ENCODE measurements around the gene RDH8.

RDH8 gene

DNA sequence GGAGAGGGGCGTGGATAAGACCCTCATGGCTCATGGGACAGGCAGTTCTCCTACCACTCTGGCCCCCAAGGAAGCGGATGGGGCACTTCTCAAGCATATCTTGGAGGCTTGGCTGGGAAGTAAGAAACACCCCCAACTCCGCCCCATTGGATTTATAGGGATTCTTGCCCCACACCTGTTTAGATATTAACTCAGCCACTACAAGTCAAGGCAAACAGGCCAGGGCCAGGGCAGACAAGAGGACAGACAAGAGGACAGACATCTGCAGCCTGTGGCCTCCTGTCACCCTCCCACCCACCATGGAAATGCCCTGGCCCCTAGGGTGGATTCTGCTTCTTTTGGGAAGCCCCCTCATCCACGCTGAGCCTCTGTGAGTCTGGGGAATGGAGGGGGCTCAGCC lies 24.1 kb downstream of the RDH8 start:
- DNase-seq (ENCODE audit: low read depth): no peak

DNA sequence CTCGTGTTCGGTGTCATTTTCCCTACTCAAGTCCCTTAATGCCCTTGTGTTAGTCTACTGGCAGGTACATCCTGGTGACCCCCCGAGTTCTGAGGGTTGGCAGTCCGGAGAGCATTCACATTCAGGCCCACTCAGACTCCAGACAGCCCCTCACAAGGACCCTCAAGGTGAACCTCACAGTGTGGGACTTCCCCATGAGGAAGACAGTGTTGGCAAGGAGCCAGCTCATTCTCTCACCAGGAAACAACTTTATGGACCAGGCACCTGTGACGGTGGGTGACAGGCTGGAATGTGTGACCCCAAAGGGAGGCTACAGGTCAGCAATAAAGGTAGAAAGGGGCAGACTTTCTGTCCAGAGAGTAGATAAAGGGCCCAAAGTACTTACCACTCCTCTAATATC lies 24.5 kb downstream of the RDH8 start:
- no peak for DNase-seq (ENCODE audit: low read depth)

DNA sequence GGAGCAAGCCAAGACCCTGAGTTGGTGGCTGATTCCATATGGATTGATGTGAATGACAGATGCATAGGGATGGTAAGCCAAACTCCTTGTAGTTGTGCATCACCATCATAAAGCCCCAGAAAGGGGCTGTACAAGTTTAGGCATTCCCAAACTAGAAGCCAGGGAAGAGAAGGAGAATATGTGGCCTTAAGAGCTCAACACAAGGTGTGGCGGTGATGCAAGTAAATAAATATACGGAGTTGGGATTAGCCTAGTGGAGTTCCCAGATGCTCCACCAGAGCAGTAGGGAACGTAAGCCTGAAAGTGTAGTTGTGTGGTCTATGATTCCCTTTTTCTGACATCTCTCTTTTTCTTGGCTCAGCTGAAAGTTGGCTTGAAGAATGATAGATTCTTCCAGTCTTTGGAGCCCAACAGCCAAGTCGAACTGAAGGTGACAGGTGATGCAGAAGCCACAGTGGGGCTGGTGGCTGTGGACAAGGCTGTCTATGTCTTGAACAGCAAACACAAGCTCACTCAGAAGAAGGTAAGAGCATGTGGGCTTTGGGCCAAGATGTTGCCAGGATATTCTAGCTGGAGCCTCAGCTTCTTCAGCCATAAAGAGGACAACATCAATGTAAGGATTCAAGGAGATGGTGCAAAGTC lies 30.1 kb downstream of the RDH8 start:
- DNase-seq (ENCODE audit: low read depth): peak; percentile 32

DNA sequence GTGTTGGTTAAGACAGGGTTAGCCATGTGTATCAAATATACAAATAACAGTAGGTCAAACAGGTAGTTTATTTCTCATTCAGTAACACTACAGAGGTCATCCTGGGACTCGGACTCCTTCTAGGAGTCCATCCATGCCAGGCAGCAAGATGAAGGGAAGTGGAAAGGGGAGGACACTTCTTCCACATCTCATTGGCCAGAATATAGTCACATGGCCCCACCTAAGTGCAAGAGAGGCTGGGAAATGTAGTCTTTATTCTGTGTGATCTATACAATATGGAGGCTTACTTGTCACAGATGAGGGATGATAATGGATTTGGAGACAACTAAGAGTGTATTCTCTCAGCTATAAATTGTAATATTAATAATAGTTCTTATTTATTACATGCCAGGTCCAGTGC lies 31.1 kb downstream of the RDH8 start:
- no peak for DNase-seq (ENCODE audit: low read depth)

DNA sequence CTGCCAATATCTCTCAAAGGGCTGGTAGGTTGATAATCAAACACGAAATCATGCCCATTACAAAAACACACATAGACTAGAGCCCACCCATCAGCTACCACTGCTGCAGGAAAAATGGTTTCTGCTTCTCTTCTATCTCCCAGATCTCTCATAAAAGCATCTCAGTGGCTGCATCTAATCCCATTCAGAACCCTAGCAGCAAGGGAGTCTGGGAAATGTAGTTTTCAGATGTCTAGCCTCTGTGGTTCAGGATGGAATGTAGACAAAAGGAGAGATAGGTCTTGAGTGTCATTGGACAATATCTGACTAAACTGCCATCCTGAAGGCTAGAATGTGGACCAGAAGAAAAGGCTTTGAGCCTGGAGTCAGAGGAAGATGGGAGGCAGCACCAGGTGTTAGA lies 32.1 kb downstream of the RDH8 start:
- DNase-seq (ENCODE audit: low read depth): no peak

DNA sequence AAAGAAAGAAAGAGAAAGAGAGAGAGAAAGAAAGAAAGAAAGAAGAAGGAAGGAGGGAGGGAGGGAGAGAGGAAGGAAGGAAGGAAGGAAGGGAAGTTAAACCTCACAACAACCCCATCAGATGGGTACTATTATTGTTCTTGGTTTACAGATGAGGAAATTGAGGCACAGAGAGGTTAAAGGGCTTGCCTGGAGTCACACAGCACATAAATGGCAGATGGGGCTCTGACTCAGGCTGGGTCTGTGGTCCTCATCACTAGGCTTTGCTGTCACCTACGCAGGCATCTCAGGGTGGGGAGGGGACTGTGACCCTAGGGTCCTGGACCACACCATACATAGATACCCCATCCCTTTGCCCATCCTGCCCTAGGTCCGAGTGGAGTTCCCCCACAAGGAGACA lies 36.3 kb downstream of the RDH8 start:
- DNase-seq (ENCODE audit: low read depth): no peak

DNA sequence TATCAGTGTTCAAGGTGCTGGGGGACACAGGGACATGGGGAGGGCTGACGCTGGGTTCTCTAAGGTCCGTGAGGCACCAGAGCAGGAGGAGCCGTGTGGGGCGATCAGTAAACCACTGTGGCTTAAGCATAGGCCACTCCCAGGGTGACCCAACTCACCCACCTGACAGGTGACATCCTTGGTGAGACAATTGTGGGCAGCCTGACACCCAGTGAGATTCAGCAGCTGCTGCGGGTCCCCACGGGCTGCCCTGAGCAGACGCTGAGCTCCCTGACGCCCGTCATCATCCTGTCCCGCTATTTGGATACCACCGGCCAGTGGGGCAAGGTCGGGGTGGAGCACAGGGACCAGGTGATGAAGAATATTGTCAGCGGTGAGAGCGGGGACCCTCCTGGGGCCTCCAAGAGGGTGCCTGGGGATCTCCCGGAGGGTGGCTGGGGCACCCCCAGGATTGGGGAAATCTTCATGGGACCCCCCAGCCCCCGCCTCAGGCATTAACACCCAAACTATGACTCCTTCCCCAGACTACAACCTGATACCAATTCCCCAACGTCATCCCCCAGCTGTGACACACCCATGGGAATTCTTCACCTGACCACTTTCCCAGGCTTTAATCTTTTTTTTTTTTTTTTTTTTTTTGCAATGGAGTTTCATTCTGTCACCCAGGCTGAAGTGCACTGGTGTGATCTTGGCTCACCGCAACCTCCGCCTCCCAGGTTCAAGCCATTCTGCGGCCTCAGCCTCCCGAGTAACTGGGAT lies 39.5 kb downstream of the RDH8 start:
- no peak for DNase-seq (ENCODE audit: low read depth)

DNA sequence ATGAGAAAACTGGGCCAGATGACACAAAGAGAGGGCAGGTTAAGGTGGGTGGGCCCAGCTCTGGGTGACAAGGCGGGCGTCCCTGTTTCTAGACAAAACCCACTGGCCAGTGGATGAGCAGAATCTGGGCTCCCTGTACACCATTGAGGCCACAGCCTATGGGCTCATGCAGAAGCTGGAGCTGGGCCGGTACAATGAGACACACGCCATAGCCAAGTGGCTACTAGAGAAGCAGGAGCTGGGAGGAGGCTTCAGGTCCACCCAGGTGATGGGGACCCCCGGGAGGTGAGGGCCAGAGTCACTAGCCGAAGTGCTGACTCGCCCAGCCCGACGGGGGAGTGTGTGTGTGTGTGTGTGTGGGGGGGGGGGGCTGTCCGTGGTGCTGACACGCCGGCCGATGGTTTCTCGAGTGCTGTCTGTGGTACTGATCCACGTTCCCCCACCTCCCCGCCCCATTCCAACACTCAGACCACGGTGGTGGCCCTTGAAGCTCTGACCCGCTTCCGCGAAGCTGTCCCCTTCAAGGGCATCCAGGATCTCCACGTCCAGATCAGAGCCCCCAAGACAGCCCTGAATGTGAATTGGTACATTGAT lies 48.5 kb downstream of the RDH8 start:
- no peak for DNase-seq (ENCODE audit: low read depth)

DNA sequence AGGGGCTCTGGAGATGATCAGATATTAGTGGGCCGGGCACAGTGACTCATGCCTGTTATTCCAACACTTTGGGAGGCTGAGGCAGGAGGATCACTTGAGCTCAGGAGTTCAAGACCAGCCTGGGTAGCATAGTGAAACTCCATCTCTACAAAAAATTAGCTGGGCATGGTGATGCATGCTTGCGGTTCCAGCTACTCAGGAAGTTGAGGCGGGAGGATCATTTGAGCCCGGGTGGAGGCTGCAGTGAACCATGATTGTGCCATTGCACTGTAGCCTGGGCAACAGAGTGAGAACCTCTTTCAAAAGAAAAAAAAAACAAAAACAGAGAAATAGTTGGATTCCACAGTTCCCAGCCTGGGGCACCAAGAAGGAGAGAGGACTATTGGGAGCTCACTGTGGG lies 54.9 kb downstream of the RDH8 start:
- no peak for DNase-seq (ENCODE audit: low read depth)

DNA sequence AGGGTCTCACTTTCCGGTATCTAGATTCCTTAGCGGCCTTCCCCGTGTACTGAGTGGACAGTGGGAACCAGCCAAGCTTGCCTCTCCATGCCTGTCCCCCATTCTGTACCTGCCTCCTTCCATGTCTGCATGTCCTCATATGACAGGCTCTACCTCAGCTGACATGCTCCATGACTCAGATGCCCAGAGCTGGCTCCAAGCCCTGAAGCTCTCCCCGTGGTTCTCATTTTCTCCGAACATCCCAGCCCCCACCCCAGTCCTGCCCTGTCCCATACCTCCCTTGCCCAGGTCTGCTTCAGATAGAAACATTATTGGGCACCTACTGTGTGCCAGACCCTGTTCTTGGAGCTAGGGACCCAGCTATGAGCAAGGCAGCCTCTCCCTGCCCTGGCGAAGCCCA lies 55.8 kb downstream of the RDH8 start:
- peak; percentile 19 for DNase-seq (ENCODE audit: low read depth)

DNA sequence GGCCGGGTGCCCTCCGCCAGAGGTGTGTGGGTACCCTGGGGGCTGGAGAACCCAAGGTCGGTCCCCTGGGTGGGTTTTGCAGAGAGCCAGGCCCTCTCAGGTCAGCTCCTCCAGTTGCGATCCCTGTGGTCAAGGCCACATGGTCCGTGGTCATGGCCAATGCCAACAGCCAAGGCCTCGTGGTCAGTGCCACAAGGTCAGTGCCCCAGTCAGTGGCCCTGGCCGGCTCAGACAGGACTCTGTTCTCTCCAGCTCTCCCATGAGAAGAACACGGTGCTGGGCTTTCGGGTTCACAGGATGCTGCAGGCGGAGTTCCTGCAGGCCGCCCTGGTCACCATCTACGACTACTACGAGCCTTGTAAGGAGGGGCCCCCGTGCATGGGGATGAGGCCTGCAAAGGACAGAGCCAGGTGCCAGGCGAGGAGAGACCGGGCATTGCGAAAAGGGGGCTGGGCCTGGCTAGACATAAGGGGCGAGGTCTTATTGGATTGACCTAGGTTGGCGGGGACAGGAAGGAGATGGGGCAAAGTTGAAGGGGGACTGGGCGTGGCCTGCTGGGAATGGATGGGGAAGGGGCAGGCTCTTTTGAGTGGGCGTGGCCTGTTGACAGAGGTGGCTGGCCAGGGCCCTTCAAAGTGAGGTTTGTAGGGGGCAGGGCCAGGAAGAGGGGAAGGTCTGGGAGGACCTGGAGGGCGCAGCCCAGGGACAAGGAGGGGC lies 57.6 kb downstream of the RDH8 start:
- DNase-seq (ENCODE audit: low read depth): no peak

All from amniotic epithelial cell (primary cell).